BJ (cell line): ENCODE results near the gene USP30. TPM values are rescaled to one million over a fixed set of nuclear protein-coding genes. Genes with fewer than 3 reads are reported as not detected.

Experiments used
- CTCF ChIA-PET: fragments of 350-600 bp; formaldehyde crosslinking; extraction: SDS; loops from one replicate; lab custom pipeline; 2021; ENCODE audit warnings: antibody characterized with exemption, inconsistent platforms; lab: Yijun Ruan, JAX
- POLR2A ChIA-PET: fragments of 300-600 bp; sonication (Branson Sonifier 250); formaldehyde crosslinking; extraction: SDS; loops from one replicate; lab custom pipeline; 2021; ENCODE audit warnings: antibody characterized with exemption; lab: Charles Lee
- DNase-seq: peaks from one replicate; pipeline ENCODE4 v3.0.0-alpha.2; 2011; ENCODE audit warnings: low read depth
- H3K27me3 ChIP-seq: 2 replicates; pipeline ENCODE4 v1.6.0; 2011; ENCODE audit warnings: low read length; ENCODE audit not compliant: control insufficient read depth, insufficient read depth
- H3K36me3 ChIP-seq: 2 replicates; pipeline ENCODE4 v1.5.1; 2011; ENCODE audit warnings: low read length; ENCODE audit not compliant: control insufficient read depth, insufficient read depth
- H3K4me3 ChIP-seq: 2 replicates; pipeline ENCODE4 v1.5.1; 2011; ENCODE audit warnings: low read depth, mild to moderate bottlenecking, control low read depth, low read length
- polyA plus RNA-seq: library from polyadenylated mRNA; depleted of rRNA; stranded (reverse); fragments of >200 nt; gene quantifications from 2 replicates; pipeline ENCODE4 v1.2.3, GENCODE V29; 2011
- TF ChIP-seq, protein P1 (sequence below): IDR thresholded peaks from 2 replicates; pipeline ENCODE4 v1.5.1; 2011; ENCODE audit warnings: low read depth, mild to moderate bottlenecking, control low read depth, inconsistent platforms, low read length, moderate library complexity; ENCODE audit not compliant: insufficient read depth

USP30 gene
- polyA plus RNA-seq, 1 experiment: 16.7 TPM

DNA sequence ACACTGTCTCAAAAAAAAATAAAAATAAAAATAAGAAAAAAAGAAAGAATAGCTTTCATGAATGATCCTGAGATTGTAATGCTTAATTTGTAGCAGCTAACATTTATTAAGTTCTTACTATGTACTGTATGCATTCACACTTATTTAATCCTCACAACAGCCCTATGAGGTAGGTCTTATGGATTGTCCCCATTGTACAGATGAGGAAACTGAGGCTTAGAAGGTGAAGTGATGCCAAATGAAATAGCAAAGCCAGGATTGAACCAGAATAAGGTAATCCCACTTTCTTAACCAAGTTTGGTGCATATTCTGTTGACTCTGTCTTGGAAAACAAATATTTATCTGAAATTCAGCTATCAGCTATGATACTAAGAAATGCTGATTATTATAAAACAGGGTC, 2.1 kb downstream of the USP30 start:
- Histone ChIP-seq H3K4me3 (no peak overlapping the region), H3K27me3 (no peaks in the 10 kb centered on the region), H3K36me3 (peaks cover 2% of the 10 kb centered on the region; the same call in 1 of the 2 replicates)
- POLR2A ChIA-PET: no interaction called here
- no peak for DNase-seq
- TF ChIP-seq, protein P1, sequence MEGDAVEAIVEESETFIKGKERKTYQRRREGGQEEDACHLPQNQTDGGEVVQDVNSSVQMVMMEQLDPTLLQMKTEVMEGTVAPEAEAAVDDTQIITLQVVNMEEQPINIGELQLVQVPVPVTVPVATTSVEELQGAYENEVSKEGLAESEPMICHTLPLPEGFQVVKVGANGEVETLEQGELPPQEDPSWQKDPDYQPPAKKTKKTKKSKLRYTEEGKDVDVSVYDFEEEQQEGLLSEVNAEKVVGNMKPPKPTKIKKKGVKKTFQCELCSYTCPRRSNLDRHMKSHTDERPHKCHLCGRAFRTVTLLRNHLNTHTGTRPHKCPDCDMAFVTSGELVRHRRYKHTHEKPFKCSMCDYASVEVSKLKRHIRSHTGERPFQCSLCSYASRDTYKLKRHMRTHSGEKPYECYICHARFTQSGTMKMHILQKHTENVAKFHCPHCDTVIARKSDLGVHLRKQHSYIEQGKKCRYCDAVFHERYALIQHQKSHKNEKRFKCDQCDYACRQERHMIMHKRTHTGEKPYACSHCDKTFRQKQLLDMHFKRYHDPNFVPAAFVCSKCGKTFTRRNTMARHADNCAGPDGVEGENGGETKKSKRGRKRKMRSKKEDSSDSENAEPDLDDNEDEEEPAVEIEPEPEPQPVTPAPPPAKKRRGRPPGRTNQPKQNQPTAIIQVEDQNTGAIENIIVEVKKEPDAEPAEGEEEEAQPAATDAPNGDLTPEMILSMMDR: no peak
- CTCF ChIA-PET: interaction anchor here (0.6 to 2.2 kb wide), 5 partner anchors 14 to 435 kb away, joined by 3 to 8 read pairs (median 5); partner anchors contain the start of gene ALKBH2

DNA sequence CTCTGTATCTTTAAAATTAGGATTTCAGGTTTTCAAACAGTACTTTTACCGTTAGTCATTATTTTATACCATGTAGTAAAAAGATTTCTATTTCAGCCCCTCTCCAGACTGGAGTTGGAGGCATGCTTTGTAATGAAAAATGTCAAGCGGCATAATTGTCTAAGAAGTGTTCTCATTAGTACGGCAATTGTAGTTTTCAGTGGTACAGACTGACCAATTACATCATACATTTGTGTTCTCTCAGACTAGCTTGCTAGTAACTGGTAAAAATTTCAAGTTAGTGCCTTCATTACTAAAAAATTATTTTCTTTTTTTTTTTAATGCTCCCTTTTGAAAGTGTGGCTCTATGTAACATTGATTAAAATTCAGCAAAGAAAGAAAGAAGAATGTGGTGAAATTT, 4.5 kb downstream of the USP30 start:
- ChIA-PET POLR2A (no interaction called here), CTCF (interaction anchor here (0.6 kb wide), 1 partner anchor 612 kb away, joined by 3 read pairs; no protein-coding TSS in a partner anchor)

DNA sequence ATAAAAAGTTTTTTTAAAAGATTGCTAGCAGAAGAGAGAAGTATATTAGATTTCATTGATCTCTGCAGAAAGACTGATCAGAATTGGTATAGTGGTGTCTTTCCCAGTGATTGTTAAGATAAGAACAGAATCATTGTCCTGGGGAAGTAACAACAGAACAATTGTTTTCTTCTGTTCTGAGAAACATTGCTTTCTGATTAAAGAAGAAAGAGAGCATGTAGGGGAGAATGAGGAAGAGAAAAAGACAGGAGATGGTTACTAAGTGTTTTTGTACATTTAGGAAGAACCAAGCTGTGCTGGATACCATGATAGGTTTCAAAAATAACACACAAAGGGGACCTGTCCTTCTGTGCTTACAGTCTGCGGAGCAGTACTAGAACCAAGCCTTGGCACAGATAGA, 5.0 kb downstream of the USP30 start:
- no peak for DNase-seq
- ChIA-PET CTCF (interaction anchor here (0.6 kb wide), 1 partner anchor 613 kb away, joined by 3 read pairs; no protein-coding TSS in a partner anchor), POLR2A (no interaction called here)
- Histone ChIP-seq H3K4me3 (no peak overlapping the region), H3K36me3 (peaks cover 2% of the 10 kb centered on the region; the same call in 1 of the 2 replicates), H3K27me3 (no peaks in the 10 kb centered on the region)
- TF ChIP-seq, protein P1: no peak

More for the DNA sequence above, 4.5 kb downstream of the USP30 start:
- H3K4me3 ChIP-seq: no peak overlapping the region
- TF ChIP-seq, protein P1: no peak
- H3K27me3 ChIP-seq: no peaks in the 10 kb centered on the region
- no peak for DNase-seq
- peaks cover 2% of the 10 kb centered on the region; the same call in 1 of the 2 replicates for H3K36me3 ChIP-seq

DNA sequence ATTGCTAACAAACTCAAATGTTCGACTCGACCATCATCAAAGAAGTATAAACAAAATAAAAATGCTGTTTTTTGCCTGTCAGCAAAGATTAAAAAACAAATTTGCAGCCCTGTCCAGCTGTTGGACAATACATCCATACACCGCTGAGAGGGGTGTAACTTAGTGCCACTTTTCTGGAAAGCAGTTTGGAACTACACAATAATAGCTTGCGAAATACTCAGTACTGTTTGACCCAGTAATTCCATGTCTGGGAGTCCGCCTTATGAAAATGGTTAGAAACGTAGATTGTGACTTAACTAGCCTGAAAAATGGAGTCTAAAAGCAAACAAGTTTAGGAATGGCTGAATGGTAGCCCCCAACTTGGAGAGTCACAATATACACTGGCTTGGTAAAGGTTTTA, 6.4 kb downstream of the USP30 start:
- CTCF ChIA-PET: interaction anchor here (0.8 to 1.4 kb wide), 2 partner anchors 11 to 53 kb away, joined by 3 read pairs; no protein-coding TSS in a partner anchor
- Histone ChIP-seq H3K4me3 (no peak overlapping the region), H3K27me3 (no peaks in the 10 kb centered on the region), H3K36me3 (peaks cover 2% of the 10 kb centered on the region; the same call in 1 of the 2 replicates)
- POLR2A ChIA-PET: no interaction called here
- no peak for DNase-seq
- TF ChIP-seq, protein P1: no peak

DNA sequence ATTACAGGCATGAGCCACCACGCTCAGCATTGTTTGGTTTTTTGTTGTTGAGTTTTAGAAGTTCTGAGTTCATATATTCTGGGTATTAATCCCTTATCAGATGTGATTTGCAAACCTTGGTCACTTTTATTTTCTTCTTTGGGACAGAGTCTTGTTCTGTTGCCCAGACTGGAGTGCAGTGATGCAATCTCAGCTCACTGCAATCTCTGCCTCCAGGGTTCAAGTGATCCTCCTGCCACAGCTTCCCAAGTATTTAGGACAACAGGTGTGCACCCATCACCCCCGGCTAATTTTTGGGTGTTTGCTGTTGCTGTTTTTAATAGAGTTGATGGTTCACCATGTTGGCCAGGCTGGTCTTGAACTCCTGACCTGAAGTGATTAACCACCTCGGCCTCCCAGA, 11.8 kb downstream of the USP30 start:
- POLR2A ChIA-PET: no interaction called here
- CTCF ChIA-PET: interaction anchor here (1.2 kb wide), 1 partner anchor 113 kb away, joined by 3 read pairs; no protein-coding TSS in a partner anchor
- TF ChIP-seq, protein P1: no peak
- Histone ChIP-seq H3K27me3 (no peaks in the 10 kb centered on the region), H3K36me3 (peaks cover 4% of the 10 kb centered on the region), H3K4me3 (no peak overlapping the region)
- no peak for DNase-seq
